ENCODE measurements around the gene NR2F1-AS1.
"Not testable (repeated sequence)": the region's sequence is repeated elsewhere in the genome, so short reads cannot be mapped to it uniquely, and the experiment has no call there.

NR2F1-AS1 gene

GRCh38 chr5:93391169-93391568 is 189.8 kb downstream of the NR2F1-AS1 start:
- DNase-seq (ENCODE audit: low read depth in 1 of 2, low spot score in 1 of 2): not testable (repeated sequence)

DNA sequence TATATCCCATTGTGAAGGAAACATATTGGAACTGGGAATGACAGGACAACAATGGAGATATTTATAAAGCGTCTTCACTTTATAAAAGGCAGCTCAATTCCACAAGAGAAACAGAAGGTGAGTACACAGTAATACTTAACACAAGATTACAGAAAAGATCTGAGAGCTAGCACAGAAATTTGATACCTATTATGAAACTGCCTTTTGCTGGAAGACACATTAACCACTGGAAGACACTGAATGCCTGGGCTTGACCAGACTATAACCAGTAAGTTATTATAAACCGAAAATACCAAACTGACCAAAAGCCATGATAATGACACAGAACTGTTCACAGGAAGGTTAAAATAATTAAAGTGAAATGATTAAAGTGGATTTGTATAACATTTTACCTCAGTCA is 195.4 kb downstream of the NR2F1-AS1 start:
- no peak for DNase-seq (ENCODE audit: low read depth in 1 of 2, low spot score in 1 of 2)

DNA sequence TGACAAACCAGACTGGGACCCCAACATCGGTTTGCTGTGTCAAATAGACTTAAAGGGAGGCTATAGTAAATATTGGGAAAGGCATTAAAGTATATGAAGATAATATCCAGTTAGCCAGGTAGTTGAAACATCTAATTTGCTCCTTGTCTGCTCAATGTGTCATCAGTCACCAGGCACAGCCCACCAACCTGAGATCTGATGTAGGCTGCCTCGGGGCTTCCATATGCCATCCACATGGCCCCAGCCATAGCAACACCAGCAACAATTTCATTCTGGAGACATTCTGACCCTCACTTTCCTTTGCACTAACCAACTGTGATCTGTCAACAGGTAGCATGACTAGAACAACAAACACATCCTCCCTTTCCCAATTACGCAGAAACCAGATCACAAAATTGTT is 196.0 kb downstream of the NR2F1-AS1 start:
- DNase-seq (ENCODE audit: low read depth in 1 of 2, low spot score in 1 of 2): no peak

DNA sequence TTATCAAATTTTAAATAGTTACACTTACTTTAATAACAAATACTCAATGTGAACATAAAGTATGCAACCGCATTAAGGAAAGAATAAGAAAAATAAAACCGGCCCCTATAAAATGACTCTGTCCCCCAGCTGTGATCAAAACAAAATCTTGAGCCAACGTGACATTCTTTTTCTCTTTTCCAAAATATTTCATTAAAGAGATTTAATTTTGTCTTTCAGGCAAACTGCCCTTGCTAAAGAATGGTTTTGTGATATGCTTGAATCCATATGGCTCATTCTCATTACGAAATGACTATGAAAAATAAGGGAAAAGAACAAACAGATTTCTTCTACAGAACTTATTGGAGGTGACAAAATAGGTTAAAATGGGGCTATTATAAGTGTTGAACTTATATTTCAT is 197.0 kb downstream of the NR2F1-AS1 start:
- DNase-seq (ENCODE audit: low read depth in 1 of 2, low spot score in 1 of 2): no peak

GRCh38 chr5:93382188-93382825 is 198.7 kb downstream of the NR2F1-AS1 start:
- no peak for DNase-seq (ENCODE audit: low read depth in 1 of 2, low spot score in 1 of 2)

- DNase-seq (ENCODE audit: low read depth in 1 of 2, low spot score in 1 of 2): no peak
These were observed 200.0 kb downstream of the NR2F1-AS1 start for GRCh38 chr5:93381057-93381456.

DNA sequence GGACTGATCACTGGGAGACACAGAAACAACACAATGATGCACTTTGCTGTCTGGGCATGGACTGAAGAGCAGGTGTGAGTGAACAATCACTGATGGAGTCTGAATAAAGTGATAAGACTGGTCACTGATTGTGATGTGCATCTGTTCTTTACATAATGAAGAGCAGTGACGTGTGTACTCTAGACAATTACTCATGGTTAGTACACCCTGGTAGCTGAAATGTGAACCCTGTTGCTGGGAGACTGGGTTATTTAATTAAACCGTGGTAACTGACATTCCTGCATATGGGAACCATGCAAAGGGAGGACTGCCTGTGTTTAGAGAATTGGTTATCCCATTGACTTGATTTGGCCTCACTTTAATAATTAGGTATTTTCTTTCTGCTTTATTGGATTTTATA is 202.9 kb downstream of the NR2F1-AS1 start:
- no peak for DNase-seq (ENCODE audit: low read depth in 1 of 2, low spot score in 1 of 2)

DNA sequence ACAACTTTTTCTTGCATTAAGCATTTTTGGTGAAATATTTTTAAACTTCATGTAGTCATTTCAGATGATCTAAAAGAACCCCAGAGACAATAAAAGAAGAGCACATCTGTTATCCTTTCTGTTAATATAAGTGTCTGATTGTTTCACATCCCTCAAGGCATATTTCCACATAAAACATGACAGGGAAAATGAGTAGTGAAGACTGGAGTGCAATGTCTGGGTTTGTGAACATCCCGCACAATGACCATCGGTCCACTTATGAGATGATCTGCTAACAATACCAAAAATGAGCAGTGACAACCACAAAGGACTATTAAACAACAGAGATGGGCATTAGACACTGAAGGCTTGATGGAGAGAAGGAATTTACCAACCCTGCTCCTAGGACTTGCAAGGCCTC is 209.1 kb downstream of the NR2F1-AS1 start:
- no peak for DNase-seq (ENCODE audit: low read depth in 1 of 2, low spot score in 1 of 2)

GRCh38 chr5:93364378-93364777 is 216.6 kb downstream of the NR2F1-AS1 start:
- no peak for DNase-seq (ENCODE audit: low read depth in 1 of 2, low spot score in 1 of 2)

- DNase-seq (ENCODE audit: low read depth in 1 of 2, low spot score in 1 of 2): no peak
These were observed 220.5 kb downstream of the NR2F1-AS1 start for GRCh38 chr5:93360436-93361088.

DNA sequence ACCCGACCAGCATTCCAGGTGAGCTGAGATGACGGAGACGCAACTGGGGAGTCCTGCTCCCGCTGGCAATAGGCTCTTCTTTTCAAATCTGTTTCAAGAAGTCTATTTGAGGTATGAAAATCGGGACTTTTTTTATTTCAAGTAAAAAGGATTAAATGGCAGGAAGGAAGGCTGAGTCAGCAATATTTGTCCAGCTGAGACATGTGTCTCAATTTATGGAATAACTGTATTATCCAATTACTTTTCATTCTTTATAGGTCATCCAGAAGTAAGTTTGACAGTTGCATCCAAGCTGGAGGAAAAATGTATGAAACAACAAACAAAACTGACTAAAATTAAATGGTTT is 221.1 kb downstream of the NR2F1-AS1 start:
- no peak for DNase-seq (ENCODE audit: low read depth in 1 of 2, low spot score in 1 of 2)
